HCT116 (cell line): ENCODE measurements around the gene NCKAP5. TPM values are rescaled to one million over a fixed set of nuclear protein-coding genes. Genes with fewer than 3 reads are reported as not detected.

ENCODE experiments used
- ATAC-seq: fragments of 200-7000 bp; cut with Tn5 transposase; 2 replicates; pipeline ENCODE4 v1.9.1; 2020; ENCODE audit warnings: mild to moderate bottlenecking, moderate library complexity
- BruUV-seq: library from RNA; stranded (reverse); fragments of 400-500 nt; replicated peaks from 2 replicates; lab custom pipeline; 2021; lab: Mats Ljungman, UMichigan
- CTCF ChIA-PET: fragments of 300-600 bp; sonication (Branson Sonifier 250); formaldehyde crosslinking; loops from one replicate; lab custom pipeline; 2021; ENCODE audit warnings: antibody characterized with exemption; lab: Charles Lee
- POLR2A ChIA-PET: fragments of 300-600, 350-600 bp; sonication (Branson Sonifier 250); formaldehyde crosslinking; loops from one replicate; lab custom pipeline; 2021; ENCODE audit warnings: antibody characterized with exemption; lab: Charles Lee
- RAD21 ChIA-PET, 2 experiments: fragments of 300-600 bp; sonication (Branson Sonifier 250); formaldehyde crosslinking; loops; one replicate each; lab custom pipeline; 2023; ENCODE audit warnings: low total read pairs in 2 of 2; ENCODE audit not compliant: uncharacterized antibody in 2 of 2, unreplicated experiment in 2 of 2, low non-redundant PET in 1 of 2; lab: Charles Lee
- DNase-seq: peaks from one replicate; pipeline ENCODE4 v3.0.0-alpha.2; 2010; ENCODE audit warnings: low read depth, low spot score
- H2AFZ ChIP-seq: fragments of 200-600 bp; shearing (Covaris generic), sonication (generic); 2 replicates; pipeline ENCODE4 v1.6.1; 2017; ENCODE audit warnings: low read depth, mixed run types, mixed read lengths, antibody characterized with exemption, low read length; ENCODE audit not compliant: poor library complexity, severe bottlenecking
- H3K27ac ChIP-seq: 2 replicates; pipeline ENCODE4 v1.5.1; 2012; ENCODE audit warnings: low read depth, low read length
- H3K27me3 ChIP-seq: fragments of 200-600 bp; sonication (generic); 2 replicates; pipeline ENCODE4 v1.6.1; 2016; ENCODE audit warnings: mixed run types, low read length, mixed read lengths; ENCODE audit not compliant: insufficient read depth
- H3K36me3 ChIP-seq, 2 experiments: fragments of 200-500 bp in 1 of 2; fragments of 200-600 bp in 1 of 2; sonication (Bioruptor generic) in 1 of 2; sonication (generic) in 1 of 2; 2 replicates each; pipeline versions ENCODE4 v1.5.1 to v1.6.1; 2014 to 2016; ENCODE audit warnings: low read length in 2 of 2, inconsistent platforms in 1 of 2, mixed read lengths in 1 of 2, mixed run types in 1 of 2; ENCODE audit not compliant: insufficient read depth in 2 of 2, control insufficient read depth in 1 of 2
- H3K4me1 ChIP-seq, 2 experiments: fragments of 200-600 bp in 1 of 2; sonication (generic) in 1 of 2; 2 replicates each; pipeline versions ENCODE4 v1.5.1 to v1.6.1; 2012 to 2017; ENCODE audit warnings: low read length in 2 of 2, inconsistent platforms in 1 of 2, mild to moderate bottlenecking in 1 of 2, mixed read lengths in 1 of 2, mixed run types in 1 of 2, moderate library complexity in 1 of 2; ENCODE audit not compliant: insufficient read depth in 2 of 2, control insufficient read depth in 1 of 2
- H3K4me2 ChIP-seq: fragments of 200-600 bp; sonication (generic); 2 replicates; pipeline ENCODE4 v1.6.1; 2017; ENCODE audit warnings: mixed run types, low read length, mixed read lengths
- H3K4me3 ChIP-seq, 2 experiments: fragments of 200-600 bp in 1 of 2; sonication (generic) in 1 of 2; replicated peaks in 1 of 2; 2 replicates each; pipeline ENCODE4 v1.5.1; 2011 to 2016; ENCODE audit warnings: low read length in 2 of 2, control low read depth in 1 of 2, low read depth in 1 of 2, mild to moderate bottlenecking in 1 of 2, mixed read lengths in 1 of 2, mixed run types in 1 of 2
- H3K79me2 ChIP-seq: fragments of 200-600 bp; sonication (generic); 2 replicates; pipeline ENCODE4 v1.6.1; 2017; ENCODE audit warnings: mild to moderate bottlenecking, mixed run types, low read length, moderate library complexity, mixed read lengths; ENCODE audit not compliant: insufficient read depth
- H3K9ac ChIP-seq: fragments of 200-600 bp; sonication (generic); 2 replicates; pipeline ENCODE4 v1.6.1; 2016; ENCODE audit warnings: low read length, mixed read lengths
- H3K9me2 ChIP-seq: fragments of 200-600 bp; sonication (generic), shearing (Covaris generic); 2 replicates; pipeline ENCODE4 v1.6.1; 2017; ENCODE audit warnings: mixed run types, mild to moderate bottlenecking, moderate library complexity; ENCODE audit not compliant: insufficient read depth
- H3K9me3 ChIP-seq, 2 experiments: fragments of 200-500 bp in 1 of 2; fragments of 200-600 bp in 1 of 2; sonication (Bioruptor generic) in 1 of 2; sonication (generic) in 1 of 2; 2 replicates each; pipeline ENCODE4 v1.6.1; 2014 to 2017; ENCODE audit warnings: low read length in 2 of 2, mixed read lengths in 2 of 2, inconsistent platforms in 1 of 2, low read depth in 1 of 2, mild to moderate bottlenecking in 1 of 2, mixed run types in 1 of 2, moderate library complexity in 1 of 2; ENCODE audit not compliant: control insufficient read depth in 1 of 2, insufficient read depth in 1 of 2
- H4K20me1 ChIP-seq: fragments of 200-600 bp; sonication (generic), shearing (Covaris generic); 2 replicates; pipeline ENCODE4 v1.6.1; 2017; ENCODE audit warnings: mixed run types, mild to moderate bottlenecking, moderate library complexity; ENCODE audit not compliant: insufficient read depth
- ATF3 ChIP-seq: IDR thresholded peaks from 2 replicates; pipeline ENCODE4 v1.6.1; 2012
- CBX3 ChIP-seq: IDR thresholded peaks from 2 replicates; pipeline ENCODE4 v1.6.1; 2012; ENCODE audit warnings: low read depth
- CEBPB ChIP-seq: IDR thresholded peaks from 2 replicates; pipeline ENCODE4 v1.6.1; 2012; ENCODE audit warnings: low read depth
- EGR1 ChIP-seq: IDR thresholded peaks from 2 replicates; pipeline ENCODE4 v1.6.1; 2012; ENCODE audit warnings: low read depth
- EZH2phosphoT487 ChIP-seq: fragments of 200-600 bp; IDR thresholded peaks from 2 replicates; pipeline ENCODE4 v1.6.1; 2018; ENCODE audit warnings: antibody characterized with exemption, borderline replicate concordance
- FOSL1 ChIP-seq: IDR thresholded peaks from 2 replicates; pipeline ENCODE4 v1.6.1; 2012; ENCODE audit warnings: low read depth
- JUND ChIP-seq: IDR thresholded peaks from 2 replicates; pipeline ENCODE4 v1.6.1; 2012
- POLR2A ChIP-seq: IDR thresholded peaks from 2 replicates; pipeline ENCODE4 v1.7.0; 2011; ENCODE audit warnings: borderline replicate concordance; ENCODE audit not compliant: insufficient read depth, insufficient read length; ENCODE audit errors: extremely low read depth
- POLR2AphosphoS5 ChIP-seq: IDR thresholded peaks from 2 replicates; pipeline ENCODE4 v1.6.1; 2011; ENCODE audit warnings: mild to moderate bottlenecking, low read depth, low read length, moderate library complexity
- RAD21 ChIP-seq: IDR thresholded peaks from 2 replicates; pipeline ENCODE4 v1.6.1; 2012; ENCODE audit warnings: low read depth, mild to moderate bottlenecking
- SIN3A ChIP-seq: IDR thresholded peaks from 2 replicates; pipeline ENCODE4 v1.6.1; 2012; ENCODE audit warnings: low read depth
- SP1 ChIP-seq: IDR thresholded peaks from 2 replicates; pipeline ENCODE4 v1.6.1; 2012; ENCODE audit warnings: low read depth
- TCF7L2 ChIP-seq: IDR thresholded peaks from 2 replicates; pipeline ENCODE4 v1.7.0; 2011; ENCODE audit warnings: borderline replicate concordance, inconsistent platforms; ENCODE audit not compliant: insufficient read depth, insufficient read length; ENCODE audit errors: extremely low read depth
- YY1 ChIP-seq: IDR thresholded peaks from 2 replicates; pipeline ENCODE4 v1.6.1; 2011; ENCODE audit warnings: low read length, low read depth, moderate library complexity, mild to moderate bottlenecking; ENCODE audit not compliant: insufficient replicate concordance; ENCODE audit errors: extremely low read depth
- ZBTB33 ChIP-seq: IDR thresholded peaks from 2 replicates; pipeline ENCODE4 v1.6.1; 2011; ENCODE audit warnings: mild to moderate bottlenecking, low read length, moderate library complexity; ENCODE audit not compliant: insufficient replicate concordance; ENCODE audit errors: extremely low read depth
- ZFX ChIP-seq: fragments of 450-650 bp; IDR thresholded peaks from 2 replicates; pipeline ENCODE4 v1.6.1; 2017
- ZNF274 ChIP-seq: fragments of 200-500 bp; sonication (Bioruptor generic); IDR thresholded peaks from 2 replicates; pipeline ENCODE4 v1.6.1; 2014; ENCODE audit warnings: mild to moderate bottlenecking, low read depth, low read length, inconsistent platforms
- intact Hi-C: fragments of 100-400 bp; cut with micrococcal nuclease; formaldehyde crosslinking; loops from 2 replicates; pipeline ENCODE4 v1.10.0; 2022
- total RNA-seq: library from RNA; stranded (reverse); gene quantifications from one replicate; pipeline ENCODE4 v1.2.1, GENCODE V29; 2021; ENCODE audit not compliant: unreplicated experiment
- TF ChIP-seq, protein P1 (sequence below): IDR thresholded peaks from 2 replicates; pipeline ENCODE4 v1.6.1; 2012

The NCKAP5 gene
- total RNA-seq, 1 experiment from 2014 or later = 0.30 TPM

- TF ChIP-seq, protein P1, sequence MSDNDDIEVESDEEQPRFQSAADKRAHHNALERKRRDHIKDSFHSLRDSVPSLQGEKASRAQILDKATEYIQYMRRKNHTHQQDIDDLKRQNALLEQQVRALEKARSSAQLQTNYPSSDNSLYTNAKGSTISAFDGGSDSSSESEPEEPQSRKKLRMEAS = no peak
- no peak for TF ChIP-seq YY1
- no peak for TF ChIP-seq ZNF274
- TF ChIP-seq ZFX = no peak
- TF ChIP-seq CBX3 = no peak
- TF ChIP-seq SIN3A = no peak
- no peak for TF ChIP-seq FOSL1
- no peak for TF ChIP-seq CEBPB
- TF ChIP-seq POLR2AphosphoS5 = no peak
- no peak for TF ChIP-seq EZH2phosphoT487
- intact Hi-C loops = no loop called here
- RAD21 ChIA-PET = no interaction called here
- Histone ChIP-seq H3K36me3 (no peaks in the 10 kb centered on the region), H3K27me3 (no peaks in the 10 kb centered on the region), H2AFZ (no peak overlapping the region), H3K27ac (no peak overlapping the region), H3K9ac (no peak overlapping the region), H4K20me1 (no peaks in the 10 kb centered on the region), H3K4me3 (no peak overlapping the region), H3K4me2 (no peak overlapping the region), H3K9me2 (no peaks in the 10 kb centered on the region), H3K79me2 (no peaks in the 10 kb centered on the region), H3K4me1 (no peaks in the 10 kb centered on the region), H3K9me3 (no peaks in the 10 kb centered on the region)
- DNase-seq (no peak), ATAC-seq (no peak)
- CTCF ChIA-PET = no interaction called here
- no TSS peak for BruUV-seq
- POLR2A ChIA-PET = no interaction called here
Observed at GRCh38 chr2:133314795-133315194, 253.5 kb downstream of the NCKAP5 start.

GRCh38 chr2:133312038-133312729, 256.1 kb downstream of the NCKAP5 start:
- H3K4me1 ChIP-seq = no peaks in the 10 kb centered on the region
- H4K20me1 ChIP-seq = no peaks in the 10 kb centered on the region
- no TSS peak for BruUV-seq
- H3K9me3 ChIP-seq = no peaks in the 10 kb centered on the region
- no peak overlapping the region for H3K9ac ChIP-seq
- intact Hi-C loops = no loop called here
- H3K27ac ChIP-seq = no peak overlapping the region
- H3K9me2 ChIP-seq = no peaks in the 10 kb centered on the region
- H3K4me2 ChIP-seq = no peak overlapping the region
- ChIA-PET RAD21 (no interaction called here), POLR2A (no interaction called here), CTCF (no interaction called here)
- no peaks in the 10 kb centered on the region for H3K36me3 ChIP-seq
- H3K27me3 ChIP-seq = no peaks in the 10 kb centered on the region
- no peaks in the 10 kb centered on the region for H3K79me2 ChIP-seq
- no peak overlapping the region for H3K4me3 ChIP-seq
- no peak for ATAC-seq
- H2AFZ ChIP-seq = no peak overlapping the region
- no peak for DNase-seq
- no peak for TF ChIP-seq ZNF274
- TF ChIP-seq POLR2AphosphoS5 = no peak
- TF ChIP-seq TCF7L2 = no peak
- TF ChIP-seq CBX3 = no peak
- no peak for TF ChIP-seq EZH2phosphoT487
- TF ChIP-seq SP1 = no peak
- TF ChIP-seq POLR2A = no peak
- TF ChIP-seq, protein P1 = no peak
- no peak for TF ChIP-seq JUND
- no peak for TF ChIP-seq ATF3
- TF ChIP-seq RAD21 = no peak
- TF ChIP-seq ZFX = no peak
- TF ChIP-seq ZBTB33 = no peak
- TF ChIP-seq EGR1 = no peak
